ENCODE results near the gene MIER1. TPM values are rescaled to one million over a fixed set of nuclear protein-coding genes. Genes with fewer than 3 reads are reported as not detected.
A peak's percentile ranks its signal among the peaks of the same experiment; 100 is the strongest.

The MIER1 gene
- total RNA-seq, 2 donors from 2014 or later = 18.2 to 18.4 TPM

DNA sequence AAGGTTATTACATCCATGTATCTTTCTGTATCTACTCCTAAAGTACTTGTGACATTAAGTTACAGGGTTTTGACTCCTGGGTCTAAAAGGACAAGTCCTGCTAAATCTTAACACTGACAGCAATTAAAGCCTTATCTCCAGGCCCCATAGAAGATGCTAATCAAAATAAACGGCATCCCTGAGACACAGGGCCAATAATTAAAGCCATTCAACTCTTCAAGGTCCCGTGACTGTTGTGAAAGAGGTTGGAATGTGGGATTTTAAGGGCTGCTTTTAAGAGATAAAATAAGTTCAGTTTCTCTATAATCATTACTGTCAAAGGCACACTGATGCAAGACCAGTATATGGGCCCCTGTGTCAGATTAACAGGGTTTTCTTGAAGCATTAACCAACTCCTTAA lies 8.5 kb upstream of the MIER1 start:
- Histone ChIP-seq H3K9me3 (no peaks in the 10 kb centered on the region), H3K36me3 (no peaks in the 10 kb centered on the region), H3K27me3 (no peaks in the 10 kb centered on the region), H3K4me3 (no peak overlapping the region), H3K4me1 (no peaks in the 10 kb centered on the region), H3K27ac (no peak overlapping the region)
- TF ChIP-seq, protein P1, sequence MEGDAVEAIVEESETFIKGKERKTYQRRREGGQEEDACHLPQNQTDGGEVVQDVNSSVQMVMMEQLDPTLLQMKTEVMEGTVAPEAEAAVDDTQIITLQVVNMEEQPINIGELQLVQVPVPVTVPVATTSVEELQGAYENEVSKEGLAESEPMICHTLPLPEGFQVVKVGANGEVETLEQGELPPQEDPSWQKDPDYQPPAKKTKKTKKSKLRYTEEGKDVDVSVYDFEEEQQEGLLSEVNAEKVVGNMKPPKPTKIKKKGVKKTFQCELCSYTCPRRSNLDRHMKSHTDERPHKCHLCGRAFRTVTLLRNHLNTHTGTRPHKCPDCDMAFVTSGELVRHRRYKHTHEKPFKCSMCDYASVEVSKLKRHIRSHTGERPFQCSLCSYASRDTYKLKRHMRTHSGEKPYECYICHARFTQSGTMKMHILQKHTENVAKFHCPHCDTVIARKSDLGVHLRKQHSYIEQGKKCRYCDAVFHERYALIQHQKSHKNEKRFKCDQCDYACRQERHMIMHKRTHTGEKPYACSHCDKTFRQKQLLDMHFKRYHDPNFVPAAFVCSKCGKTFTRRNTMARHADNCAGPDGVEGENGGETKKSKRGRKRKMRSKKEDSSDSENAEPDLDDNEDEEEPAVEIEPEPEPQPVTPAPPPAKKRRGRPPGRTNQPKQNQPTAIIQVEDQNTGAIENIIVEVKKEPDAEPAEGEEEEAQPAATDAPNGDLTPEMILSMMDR (IDR thresholded peaks at IDR 0.05) = no peak
- DNase-seq (ENCODE audit: low spot score) = no peak

DNA sequence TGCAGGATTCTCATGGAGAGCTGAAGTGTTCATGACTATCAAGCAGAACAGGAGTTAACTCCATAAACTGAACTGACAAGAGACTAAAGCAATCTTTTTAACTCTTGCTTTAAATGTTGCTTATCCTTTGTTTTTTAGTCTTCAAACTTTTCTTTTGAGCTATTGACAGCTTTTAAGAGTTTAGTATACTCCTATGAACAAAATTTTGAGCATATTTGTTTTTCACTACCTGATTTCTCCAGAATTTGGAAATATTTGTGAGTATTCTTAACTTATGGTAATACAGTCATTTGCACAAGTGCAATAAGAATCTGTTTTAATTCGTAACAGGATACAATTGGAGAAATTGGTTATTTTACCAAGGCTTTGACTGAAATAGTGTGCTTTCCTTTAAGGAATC lies 7.3 kb upstream of the MIER1 start:
- no peaks in the 10 kb centered on the region for H3K9me3 ChIP-seq
- TF ChIP-seq, protein P1 (IDR thresholded peaks at IDR 0.05) = no peak
- H3K36me3 ChIP-seq = no peaks in the 10 kb centered on the region
- no peak overlapping the region for H3K4me3 ChIP-seq
- no peak overlapping the region for H3K27ac ChIP-seq
- DNase-seq (ENCODE audit: low spot score) = no peak
- H3K27me3 ChIP-seq = no peaks in the 10 kb centered on the region
- H3K4me1 ChIP-seq = no peaks in the 10 kb centered on the region

DNA sequence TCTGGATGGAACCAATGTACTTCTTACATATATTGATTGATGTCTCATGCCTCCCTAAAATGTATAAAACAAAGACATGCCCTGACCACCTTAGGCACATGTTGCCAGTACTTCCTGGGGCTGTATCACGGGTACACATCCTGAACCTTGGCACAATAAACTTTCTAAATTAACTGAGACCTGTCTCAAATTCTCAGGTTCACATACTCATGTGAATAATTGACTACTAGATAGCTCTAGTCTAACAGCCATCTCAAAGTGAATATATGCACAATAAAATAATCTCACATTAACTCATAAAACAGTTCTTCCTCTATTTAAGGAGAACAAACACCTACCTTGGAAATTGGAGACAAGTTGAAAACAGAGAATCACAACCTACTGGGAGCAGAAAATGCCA lies 5.7 kb upstream of the MIER1 start:
- TF ChIP-seq, protein P1 (IDR thresholded peaks at IDR 0.05) = no peak
- Histone ChIP-seq H3K4me1 (peaks cover 0 to 11% of the 10 kb centered on the region in 2 donors), H3K27me3 (no peaks in the 10 kb centered on the region), H3K4me3 (no peak overlapping the region), H3K9me3 (no peaks in the 10 kb centered on the region), H3K27ac (no peak overlapping the region), H3K36me3 (no peaks in the 10 kb centered on the region)
- DNase-seq (ENCODE audit: low spot score) = no peak

DNA sequence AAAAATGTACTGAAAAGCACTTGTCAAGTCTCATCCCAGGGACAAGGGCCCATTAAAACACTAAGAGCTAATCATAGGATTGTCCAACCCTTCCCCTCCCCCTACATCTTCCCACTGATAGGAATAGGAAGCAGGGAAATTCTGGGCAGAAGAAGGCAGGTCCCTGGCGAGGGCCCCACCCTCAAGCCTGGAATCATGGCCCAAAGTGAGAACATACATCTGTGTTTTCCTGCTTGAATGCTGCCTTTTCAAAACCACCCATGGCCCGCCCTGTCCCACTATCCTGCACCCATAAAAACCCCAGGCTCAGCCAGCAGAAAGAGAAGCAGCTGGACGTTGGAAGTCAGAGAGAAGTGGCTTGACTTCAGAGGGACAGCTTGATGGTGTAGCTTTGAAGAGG lies 5.0 kb upstream of the MIER1 start:
- H3K27ac ChIP-seq = no peak overlapping the region
- DNase-seq (ENCODE audit: low spot score) = no peak
- H3K4me3 ChIP-seq = no peak overlapping the region
- no peaks in the 10 kb centered on the region for H3K9me3 ChIP-seq
- H3K4me1 ChIP-seq = peaks cover 0 to 13% of the 10 kb centered on the region in 2 donors
- TF ChIP-seq, protein P1 (IDR thresholded peaks at IDR 0.05) = no peak
- H3K27me3 ChIP-seq = no peaks in the 10 kb centered on the region
- no peaks in the 10 kb centered on the region for H3K36me3 ChIP-seq

DNA sequence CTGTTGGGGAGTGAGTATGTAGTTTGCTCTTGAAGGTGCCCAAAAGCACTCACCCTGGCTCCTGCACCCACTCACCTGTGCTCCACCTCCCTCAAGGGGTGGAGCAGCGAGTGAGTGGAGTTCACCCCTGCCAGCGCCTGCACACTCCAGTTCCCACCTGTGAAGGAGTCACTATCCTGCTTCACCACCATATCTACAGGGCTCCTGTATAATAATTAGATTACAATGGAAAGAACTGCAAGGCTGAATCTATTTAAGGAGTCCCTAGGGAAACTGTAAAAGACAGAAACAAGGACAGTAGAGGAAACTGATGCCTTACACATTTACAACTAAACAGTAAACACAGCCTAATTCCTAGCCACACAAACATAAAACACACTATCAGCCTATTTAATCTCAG lies 4.2 kb upstream of the MIER1 start:
- no peak for DNase-seq (ENCODE audit: low spot score)
- Histone ChIP-seq H3K4me1 (peaks cover 0 to 14% of the 10 kb centered on the region in 2 donors), H3K27ac (no peak overlapping the region), H3K36me3 (no peaks in the 10 kb centered on the region), H3K4me3 (no peak overlapping the region), H3K27me3 (no peaks in the 10 kb centered on the region), H3K9me3 (no peaks in the 10 kb centered on the region)
- TF ChIP-seq, protein P1 (IDR thresholded peaks at IDR 0.05) = no peak

DNA sequence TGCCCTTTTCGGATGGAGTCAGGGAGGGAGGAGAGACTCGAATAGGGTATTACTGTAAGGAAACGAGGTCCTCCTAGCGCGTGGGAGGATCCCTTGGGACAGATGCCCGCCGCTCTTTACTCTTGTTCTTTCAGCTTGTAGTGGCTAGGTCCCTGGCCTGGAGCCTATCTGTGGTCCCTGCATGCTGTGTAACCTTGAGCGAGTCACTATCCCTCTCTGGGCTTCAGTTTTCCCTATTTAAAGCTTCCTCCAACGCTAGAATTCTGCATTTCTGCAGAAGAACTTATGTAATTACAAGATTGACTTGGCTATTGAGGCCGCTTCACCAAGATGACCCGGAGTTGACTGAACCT lies 744 bp downstream of the MIER1 start:
- H3K4me3 ChIP-seq = peak overlapping the region; percentile 79 to 92
- no peaks in the 10 kb centered on the region for H3K27me3 ChIP-seq
- TF ChIP-seq, protein P1 (IDR thresholded peaks at IDR 0.05) = no peak
- H3K27ac ChIP-seq = peak overlapping the region; percentile 96 to 97
- no peak for DNase-seq (ENCODE audit: low spot score)
- no peaks in the 10 kb centered on the region for H3K9me3 ChIP-seq
- no peaks in the 10 kb centered on the region for H3K36me3 ChIP-seq
- peaks cover 0 to 36% of the 10 kb centered on the region in 2 donors for H3K4me1 ChIP-seq

Measured in right atrium auricular region (tissue), 2 donors.